Psoas muscle (tissue), 8 donors: ENCODE data around the gene COPZ2. TPM values are rescaled to one million over a fixed set of nuclear protein-coding genes. Genes with fewer than 3 reads are reported as not detected.

Source experiments
- ATAC-seq, 4 donors: fragments of 200-7000 bp; cut with Tn5 transposase; one replicate each; pipeline ENCODE4 v1.9.1; 2020; ENCODE audit warnings: moderate library complexity in 3 of 4, mild to moderate bottlenecking in 2 of 4
- DNase-seq, 2 donors: peaks; one replicate each; pipeline ENCODE4 v3.0.0-alpha.2; 2020
- H3K27ac ChIP-seq: fragments of 200-600 bp; one replicate; pipeline ENCODE4 v1.8.0; 2022
- H3K27me3 ChIP-seq, 3 donors: fragments of 200-600 bp in 1 of 3; one replicate each; pipeline versions ENCODE4 v1.6.1 to v1.8.0; 2013 to 2022; ENCODE audit warnings: low read length in 2 of 3, mild to moderate bottlenecking in 2 of 3, moderate library complexity in 1 of 3; ENCODE audit not compliant: insufficient read depth in 3 of 3
- H3K36me3 ChIP-seq, 2 donors: fragments of 200-600 bp in 1 of 2; one replicate each; pipeline versions ENCODE4 v1.6.1 to v1.8.0; 2013 to 2022; ENCODE audit warnings: low read depth in 1 of 2, mild to moderate bottlenecking in 1 of 2, moderate library complexity in 1 of 2; ENCODE audit not compliant: insufficient read depth in 1 of 2
- H3K4me1 ChIP-seq: fragments of 200-600 bp; one replicate; pipeline ENCODE4 v1.8.0; 2022
- H3K4me3 ChIP-seq: fragments of 200-600 bp; one replicate; pipeline ENCODE4 v1.8.0; 2022; ENCODE audit warnings: mild to moderate bottlenecking
- H3K9me3 ChIP-seq: fragments of 200-600 bp; one replicate; pipeline ENCODE4 v1.8.0; 2022
- CTCF ChIP-seq: fragments of 200-600 bp; IDR thresholded peaks from one replicate; pipeline ENCODE4 v1.8.0; 2022; ENCODE audit warnings: antibody characterized with exemption
- WGBS, 3 donors: extraction: QIAGEN DNeasy Blood & Tissue Kit; methylation state at CpG; one replicate each; pipeline versions ENCODE4 v1.1.6 to v1.1.7; 2013; 5-methylcytosine and 5-hydroxymethylcytosine counted together
- intact Hi-C, 2 donors: fragments of 100-400 bp; cut with DNase I; formaldehyde crosslinking; loops; one replicate each; pipeline versions ENCODE4 v1.11.0 to v1.14.2; 2022
- polyA plus RNA-seq, 3 donors: library from polyadenylated mRNA; stranded (reverse); fragments of 200-250 nt; gene quantifications; one replicate each; pipeline ENCODE4 v1.2.3, GENCODE V29; 2013
- total RNA-seq, 4 donors: library from RNA; stranded (reverse); fragmentation: NEBNext Ultra II Directional in 2 of 4; extraction: Animal tissue kit (Norgen Biotek cat#: 25700) in 2 of 4; gene quantifications; one replicate each; pipeline versions ENCODE4 v1.2.1 to v1.2.4, GENCODE V29; 2021 to 2023
- donor health status: healthy with polysubstance abuse.
- donor health status: DM: no; HTN: no; CAD: no; lungs with moderate emphysema.
- donor health status: Bipolar disorder and iron deficiency.
- donor health status: healthy.
- donor health status: DM: yes; HTN: yes; CAD: no.
- donor health status: DM: no; HTN: no; CAD: no.
- donor health status: DM: no; HTN: no; CAD: no.
- donor health status: DM: yes; HTN: yes; CAD: no.

The COPZ2 gene
- total and polyA plus RNA-seq, 7 donors = 16.8 to 130 (median 56.4) TPM

GRCh38 chr17:48031966-48032365 is 5.6 kb downstream of the COPZ2 start:
- TF ChIP-seq CTCF = no peak
- Histone ChIP-seq H3K27ac (no peak overlapping the region), H3K4me3 (no peak overlapping the region), H3K27me3 (no peaks in the 10 kb centered on the region), H3K4me1 (peaks cover 12% of the 10 kb centered on the region), H3K9me3 (no peaks in the 10 kb centered on the region), H3K36me3 (peaks cover 0 to 20% of the 10 kb centered on the region in 2 donors)
- no peak for DNase-seq
- intact Hi-C loops = no loop called here
- no peak for ATAC-seq
- WGBS, 3 donors = 89 to 92% (median 91%) methylated on average over 6 of the region's 6 CpGs

GRCh38 chr17:48030531-48030930 is 7.1 kb downstream of the COPZ2 start:
- intact Hi-C loops = no loop called here
- no peak for DNase-seq
- peaks cover 0 to 20% of the 10 kb centered on the region in 2 donors for H3K36me3 ChIP-seq
- no peak for ATAC-seq
- no peak overlapping the region for H3K27ac ChIP-seq
- no peaks in the 10 kb centered on the region for H3K27me3 ChIP-seq
- no peak for TF ChIP-seq CTCF
- no peak overlapping the region for H3K4me3 ChIP-seq
- WGBS, 3 donors = 33 to 38% (median 34%) methylated on average over 5 of the region's 5 CpGs
- H3K4me1 ChIP-seq = peaks cover 19% of the 10 kb centered on the region
- H3K9me3 ChIP-seq = no peaks in the 10 kb centered on the region

GRCh38 chr17:48028736-48029135 is 8.9 kb downstream of the COPZ2 start:
- Histone ChIP-seq H3K4me1 (peaks cover 30% of the 10 kb centered on the region), H3K4me3 (no peak overlapping the region), H3K36me3 (peaks cover 0 to 20% of the 10 kb centered on the region in 2 donors), H3K27ac (no peak overlapping the region), H3K27me3 (no peaks in the 10 kb centered on the region), H3K9me3 (no peaks in the 10 kb centered on the region)
- WGBS, 3 donors = 75 to 77% (median 75%) methylated on average over 1 of the region's 1 CpG
- no peak for TF ChIP-seq CTCF
- no peak for ATAC-seq
- DNase-seq = no peak
- intact Hi-C loops = loop anchor here in 1 of 2 donors (10.0 kb wide), 1 partner anchor 566 kb away; the partner anchor contains the start of genes HOXB3 and HOXB5

- Histone ChIP-seq H3K36me3 (peaks cover 0 to 11% of the 10 kb centered on the region in 2 donors), H3K4me1 (peaks cover 39% of the 10 kb centered on the region), H3K27ac (peak overlapping the region; percentile 79), H3K4me3 (no peak overlapping the region), H3K9me3 (no peaks in the 10 kb centered on the region), H3K27me3 (peaks cover 0 to 3% (median 0%) of the 10 kb centered on the region in 3 donors)
- DNase-seq (no peak), ATAC-seq (no peak)
- TF ChIP-seq CTCF = no peak
- WGBS, 3 donors = 76 to 80% (median 80%) methylated on average over 12 of the region's 12 CpGs
- intact Hi-C loops = loop anchor here (2.0 to 10.0 kb wide), 3 partner anchors 47 to 567 kb away; partner anchors contain the start of genes HOXB3 (in 1 of the 2) and HOXB5 (in 1 of the 2)
Measured at GRCh38 chr17:48027322-48027981, 10.1 kb downstream of the COPZ2 start.
